Parathyroid adenoma (tissue), 2 donors: Measurements from ENCODE around the gene ADORA2A.

Source experiments
- H2AFZ ChIP-seq: fragments of 300-600 bp; sonication (generic); one replicate; pipeline ENCODE4 v1.7.0; 2017; ENCODE audit warnings: antibody characterized with exemption, mild to moderate bottlenecking
- H3K27ac ChIP-seq: fragments of 300-600 bp; sonication (generic); one replicate; pipeline ENCODE4 v1.7.0; 2017
- H3K27me3 ChIP-seq: fragments of 300-600 bp; sonication (generic); one replicate; pipeline ENCODE4 v1.7.0; 2017; ENCODE audit warnings: low read length; ENCODE audit not compliant: control insufficient read depth, insufficient read depth
- H3K36me3 ChIP-seq: fragments of 300-600 bp; sonication (generic); one replicate; pipeline ENCODE4 v1.7.0; 2017; ENCODE audit warnings: low read length; ENCODE audit not compliant: control insufficient read depth, insufficient read depth
- H3K4me1 ChIP-seq: fragments of 300-600 bp; sonication (generic); one replicate; pipeline ENCODE4 v1.7.0; 2017; ENCODE audit warnings: control low read depth
- H3K4me2 ChIP-seq: fragments of 300-600 bp; sonication (generic); one replicate; pipeline ENCODE4 v1.7.0; 2017; ENCODE audit warnings: low read length
- H3K4me3 ChIP-seq: fragments of 300-600 bp; sonication (generic); one replicate; pipeline ENCODE4 v1.7.0; 2017; ENCODE audit warnings: low read depth, low read length
- H3K79me2 ChIP-seq: fragments of 300-600 bp; sonication (generic); one replicate; pipeline ENCODE4 v1.7.0; 2017; ENCODE audit warnings: control low read depth
- H3K9ac ChIP-seq: fragments of 300-600 bp; sonication (generic); one replicate; pipeline ENCODE4 v1.7.0; 2017; ENCODE audit warnings: mild to moderate bottlenecking
- H3K9me3 ChIP-seq: fragments of 300-600 bp; sonication (generic); one replicate; pipeline ENCODE4 v1.7.0; 2017; ENCODE audit warnings: low read length; ENCODE audit not compliant: control insufficient read depth
- TF ChIP-seq, protein P1 (sequence below): fragments of 300-600 bp; sonication (generic); IDR thresholded peaks from one replicate; pipeline ENCODE4 v1.7.0; 2017; ENCODE audit warnings: antibody characterized with exemption, mild to moderate bottlenecking
- donor health status: primary hyperparathyroidism.

ADORA2A gene

DNA sequence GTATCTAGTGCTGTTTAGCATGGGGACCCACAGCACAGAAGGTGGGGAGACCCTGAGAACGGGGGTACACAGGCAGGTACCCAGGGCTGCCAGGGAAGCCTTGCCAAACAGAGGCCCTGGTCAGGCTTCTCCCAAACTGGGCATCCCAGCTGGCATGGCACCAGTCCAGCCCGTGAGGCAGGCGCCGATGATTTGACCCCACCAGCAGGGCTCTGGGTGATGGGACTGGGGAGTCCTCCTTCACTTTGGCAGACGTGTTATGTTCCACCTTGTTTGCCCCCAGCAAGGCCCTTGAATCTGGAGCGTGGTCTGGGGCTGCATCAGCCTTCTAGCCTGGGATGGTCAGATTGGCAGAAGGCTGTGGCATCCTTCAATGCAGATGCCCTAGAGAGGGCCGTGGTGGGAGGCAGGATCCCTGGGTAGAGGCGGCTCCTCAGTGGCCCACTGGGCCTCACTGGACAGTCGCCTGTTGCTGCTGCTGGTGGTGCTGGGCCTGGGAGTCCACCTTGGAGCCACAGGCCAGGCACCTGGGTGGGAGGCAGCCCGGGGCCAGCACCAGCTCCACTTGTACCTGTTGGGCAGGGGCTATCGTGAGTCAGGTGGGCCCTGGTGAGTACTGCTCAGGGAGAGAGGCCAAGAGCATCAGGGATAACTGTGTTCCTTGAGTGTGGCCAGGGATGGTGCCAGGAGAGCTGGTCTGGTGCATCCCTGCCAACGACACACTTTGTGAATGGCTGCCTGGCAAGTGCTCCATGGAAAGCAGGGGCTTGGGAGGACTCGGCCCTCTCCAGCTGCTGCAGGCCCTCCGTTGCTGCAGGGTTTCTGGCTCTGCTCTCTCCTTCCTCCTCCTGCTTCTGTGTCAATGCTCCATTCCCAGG lies 3.3 kb downstream of the ADORA2A start:
- H3K4me2 ChIP-seq: no peak overlapping the region
- H3K27me3 ChIP-seq: no peaks in the 10 kb centered on the region
- no peak overlapping the region for H3K4me3 ChIP-seq
- H2AFZ ChIP-seq: no peak overlapping the region
- TF ChIP-seq, protein P1, sequence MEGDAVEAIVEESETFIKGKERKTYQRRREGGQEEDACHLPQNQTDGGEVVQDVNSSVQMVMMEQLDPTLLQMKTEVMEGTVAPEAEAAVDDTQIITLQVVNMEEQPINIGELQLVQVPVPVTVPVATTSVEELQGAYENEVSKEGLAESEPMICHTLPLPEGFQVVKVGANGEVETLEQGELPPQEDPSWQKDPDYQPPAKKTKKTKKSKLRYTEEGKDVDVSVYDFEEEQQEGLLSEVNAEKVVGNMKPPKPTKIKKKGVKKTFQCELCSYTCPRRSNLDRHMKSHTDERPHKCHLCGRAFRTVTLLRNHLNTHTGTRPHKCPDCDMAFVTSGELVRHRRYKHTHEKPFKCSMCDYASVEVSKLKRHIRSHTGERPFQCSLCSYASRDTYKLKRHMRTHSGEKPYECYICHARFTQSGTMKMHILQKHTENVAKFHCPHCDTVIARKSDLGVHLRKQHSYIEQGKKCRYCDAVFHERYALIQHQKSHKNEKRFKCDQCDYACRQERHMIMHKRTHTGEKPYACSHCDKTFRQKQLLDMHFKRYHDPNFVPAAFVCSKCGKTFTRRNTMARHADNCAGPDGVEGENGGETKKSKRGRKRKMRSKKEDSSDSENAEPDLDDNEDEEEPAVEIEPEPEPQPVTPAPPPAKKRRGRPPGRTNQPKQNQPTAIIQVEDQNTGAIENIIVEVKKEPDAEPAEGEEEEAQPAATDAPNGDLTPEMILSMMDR: no peak
- no peak overlapping the region for H3K9ac ChIP-seq
- no peaks in the 10 kb centered on the region for H3K9me3 ChIP-seq
- H3K27ac ChIP-seq: no peak overlapping the region
- H3K4me1 ChIP-seq: no peaks in the 10 kb centered on the region
- H3K79me2 ChIP-seq: no peaks in the 10 kb centered on the region
- H3K36me3 ChIP-seq: no peaks in the 10 kb centered on the region

DNA sequence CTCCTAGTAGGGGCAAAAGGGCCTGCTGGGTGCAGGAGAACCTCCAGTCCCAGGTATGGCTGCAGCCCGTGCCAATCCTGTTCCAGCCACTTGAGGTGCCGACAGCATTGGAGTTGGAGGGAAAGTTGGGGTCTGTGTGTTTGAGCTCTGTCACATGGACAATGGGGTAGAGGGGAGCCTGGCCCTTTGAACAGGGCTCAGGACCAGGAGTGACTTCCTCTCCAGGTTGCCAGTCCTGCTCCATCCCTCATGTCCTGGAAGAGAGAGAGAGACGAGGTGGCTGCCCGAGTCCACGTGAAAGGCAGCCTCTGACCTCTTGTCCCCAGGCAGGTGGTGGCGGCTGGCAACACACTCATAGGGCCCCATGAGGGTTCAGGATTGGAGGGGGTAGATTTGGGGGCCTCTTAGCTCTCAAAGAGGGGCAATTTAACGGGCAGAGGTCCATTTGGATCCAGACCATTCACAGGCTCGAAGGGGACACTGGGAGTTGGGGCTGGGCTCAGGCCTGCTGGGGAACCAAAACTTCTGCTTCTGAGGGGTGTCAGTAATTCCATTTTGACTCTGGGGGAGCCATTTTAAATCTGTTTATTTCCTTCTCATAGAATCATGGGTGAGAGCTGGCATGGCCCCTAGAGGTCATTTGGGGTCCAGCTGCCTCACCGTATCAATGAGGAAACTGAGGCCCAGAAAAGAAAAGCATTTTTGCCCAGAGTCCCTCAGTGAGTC lies 4.1 kb downstream of the ADORA2A start:
- H3K4me2 ChIP-seq: no peak overlapping the region
- no peaks in the 10 kb centered on the region for H3K4me1 ChIP-seq
- no peak overlapping the region for H3K9ac ChIP-seq
- no peaks in the 10 kb centered on the region for H3K79me2 ChIP-seq
- H3K36me3 ChIP-seq: no peaks in the 10 kb centered on the region
- no peaks in the 10 kb centered on the region for H3K27me3 ChIP-seq
- TF ChIP-seq, protein P1: no peak
- H3K4me3 ChIP-seq: no peak overlapping the region
- H3K9me3 ChIP-seq: no peaks in the 10 kb centered on the region
- H2AFZ ChIP-seq: no peak overlapping the region
- H3K27ac ChIP-seq: no peak overlapping the region

DNA sequence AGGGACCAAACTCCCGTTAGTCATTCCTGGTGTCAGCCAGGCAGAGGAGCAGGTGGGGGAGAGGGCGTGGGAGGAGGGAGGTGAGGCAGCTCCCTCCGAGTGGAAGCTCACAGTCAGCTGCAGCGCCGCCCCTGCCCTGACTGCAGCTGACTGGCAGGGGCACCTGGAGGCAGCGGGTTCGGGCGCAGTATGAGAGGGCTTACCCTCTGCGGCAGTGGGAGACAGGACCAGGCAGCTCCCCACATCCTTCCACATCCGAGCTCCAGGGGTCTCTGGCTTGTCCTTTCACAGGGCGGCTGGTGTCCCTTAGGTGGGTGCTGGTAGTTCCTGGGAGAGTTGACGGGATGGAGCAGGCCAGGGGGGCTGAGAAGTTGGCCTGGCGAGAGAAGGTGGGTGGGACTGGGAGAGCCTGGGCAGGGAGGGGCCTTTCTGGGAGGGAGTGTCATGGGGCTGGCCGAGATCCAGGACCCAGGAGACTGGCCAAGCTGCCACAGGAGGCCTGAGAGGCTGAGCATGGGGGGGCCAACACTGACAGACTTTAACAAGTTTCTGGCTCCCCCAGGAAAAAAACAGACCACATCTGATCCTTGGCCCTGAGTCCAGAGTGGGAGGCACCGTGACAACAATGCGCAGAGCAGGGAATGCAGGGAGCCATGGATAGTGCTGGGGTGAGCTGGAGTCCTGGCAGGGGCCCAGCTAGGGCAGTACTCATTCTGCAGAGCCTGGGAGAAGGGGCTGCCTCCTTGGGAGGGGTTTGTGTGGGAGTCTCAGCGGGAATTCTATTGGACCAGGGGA lies 4.9 kb downstream of the ADORA2A start:
- no peak overlapping the region for H3K9ac ChIP-seq
- no peaks in the 10 kb centered on the region for H3K36me3 ChIP-seq
- no peaks in the 10 kb centered on the region for H3K79me2 ChIP-seq
- no peak overlapping the region for H2AFZ ChIP-seq
- TF ChIP-seq, protein P1: no peak
- no peaks in the 10 kb centered on the region for H3K9me3 ChIP-seq
- no peak overlapping the region for H3K4me3 ChIP-seq
- H3K27ac ChIP-seq: no peak overlapping the region
- no peaks in the 10 kb centered on the region for H3K27me3 ChIP-seq
- H3K4me2 ChIP-seq: no peak overlapping the region
- H3K4me1 ChIP-seq: no peaks in the 10 kb centered on the region

DNA sequence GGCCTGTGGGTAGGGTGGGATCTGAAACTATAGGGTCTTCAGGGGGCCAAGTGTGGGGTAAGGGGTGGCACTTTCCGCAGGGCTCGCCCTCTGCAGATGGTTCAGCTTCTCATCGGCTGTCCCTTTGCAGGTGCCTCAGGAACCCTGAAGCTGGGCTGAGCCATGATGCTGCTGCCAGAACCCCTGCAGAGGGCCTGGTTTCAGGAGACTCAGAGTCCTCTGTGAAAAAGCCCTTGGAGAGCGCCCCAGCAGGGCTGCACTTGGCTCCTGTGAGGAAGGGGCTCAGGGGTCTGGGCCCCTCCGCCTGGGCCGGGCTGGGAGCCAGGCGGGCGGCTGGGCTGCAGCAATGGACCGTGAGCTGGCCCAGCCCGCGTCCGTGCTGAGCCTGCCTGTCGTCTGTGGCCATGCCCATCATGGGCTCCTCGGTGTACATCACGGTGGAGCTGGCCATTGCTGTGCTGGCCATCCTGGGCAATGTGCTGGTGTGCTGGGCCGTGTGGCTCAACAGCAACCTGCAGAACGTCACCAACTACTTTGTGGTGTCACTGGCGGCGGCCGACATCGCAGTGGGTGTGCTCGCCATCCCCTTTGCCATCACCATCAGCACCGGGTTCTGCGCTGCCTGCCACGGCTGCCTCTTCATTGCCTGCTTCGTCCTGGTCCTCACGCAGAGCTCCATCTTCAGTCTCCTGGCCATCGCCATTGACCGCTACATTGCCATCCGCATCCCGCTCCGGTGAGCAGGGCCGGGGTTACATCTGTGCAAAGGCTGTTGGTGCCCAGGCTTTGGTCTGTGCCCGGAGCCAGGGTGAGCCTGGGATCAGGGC lies 5.8 kb downstream of the ADORA2A start:
- Histone ChIP-seq H3K4me2 (no peak overlapping the region), H3K27me3 (no peaks in the 10 kb centered on the region), H3K9ac (no peak overlapping the region), H2AFZ (no peak overlapping the region), H3K4me1 (no peaks in the 10 kb centered on the region), H3K9me3 (no peaks in the 10 kb centered on the region), H3K4me3 (no peak overlapping the region), H3K79me2 (no peaks in the 10 kb centered on the region), H3K27ac (no peak overlapping the region), H3K36me3 (no peaks in the 10 kb centered on the region)
- TF ChIP-seq, protein P1: no peak
